K562 (cell line): ENCODE data around the gene SPRY2. TPM values are rescaled to one million over a fixed set of nuclear protein-coding genes. Genes with fewer than 3 reads are reported as not detected.

Source experiments
- ATAC-seq: fragments of 200-7000 bp; cut with Tn5 transposase; 3 replicates; pipeline ENCODE4 v1.9.1; 2020; ENCODE audit warnings: moderate library complexity
- BruUV-seq: library from RNA; stranded (reverse); fragments of 400-500 nt; replicated peaks from 2 replicates; lab custom pipeline; 2021; lab: Mats Ljungman, UMichigan
- CTCF ChIA-PET: fragments of 300-600 bp; formaldehyde crosslinking; extraction: SDS; loops from one replicate; lab custom pipeline; 2021; ENCODE audit warnings: low intra/inter-chr PET ratio; lab: Yijun Ruan, JAX
- POLR2A ChIA-PET: fragments of 300-600, 350-650 bp; sonication (Branson Sonifier 250); formaldehyde crosslinking; extraction: SDS; loops from one replicate; lab custom pipeline; 2021; ENCODE audit warnings: antibody characterized with exemption, inconsistent platforms; lab: Yijun Ruan, JAX
- DNase-seq, 4 experiments: peaks; one replicate each; pipeline versions ENCODE4 v3.0.0 to v3.0.0-alpha.2; 2011 to 2018; ENCODE audit warnings: low spot score in 3 of 4, mixed read lengths in 3 of 4; ENCODE audit errors: extremely low read depth in 1 of 4
- FAIRE-seq: peaks from 2 replicates; lab custom pipeline; 2011; peaks lifted over from hg19 to GRCh38; lab: Jason Lieb, UNC
- H2AFZ ChIP-seq: 2 replicates; pipeline ENCODE4 v1.6.0; 2011; ENCODE audit warnings: low read depth, low read length, control low read depth, inconsistent platforms
- H3K27ac ChIP-seq: fragments of 200-600 bp; 3 replicates; pipeline ENCODE4 v1.8.0; 2011; ENCODE audit warnings: low read depth, mild to moderate bottlenecking, control low read depth, inconsistent platforms, low read length, moderate library complexity, mixed read lengths; ENCODE audit errors: extremely low read depth
- H3K27me3 ChIP-seq, 2 experiments: fragments of 300-600 bp in 1 of 2; 2 replicates in 1 of 2; 3 replicates in 1 of 2; pipeline versions ENCODE4 v1.6.0 to v1.8.0; 2011; ENCODE audit warnings: inconsistent platforms in 2 of 2, low read length in 2 of 2, mild to moderate bottlenecking in 1 of 2, mixed read lengths in 1 of 2, moderate library complexity in 1 of 2; ENCODE audit not compliant: control insufficient read depth in 2 of 2, insufficient read depth in 2 of 2
- H3K36me3 ChIP-seq: fragments of 300-600 bp; 3 replicates; pipeline ENCODE4 v1.8.0; 2011; ENCODE audit warnings: mild to moderate bottlenecking, low read length, inconsistent platforms; ENCODE audit not compliant: control insufficient read depth, insufficient read depth
- H3K4me1 ChIP-seq, 2 experiments: fragments of 200-600 bp in 1 of 2; replicated peaks in 1 of 2; 2 replicates in 1 of 2; 3 replicates in 1 of 2; pipeline versions ENCODE4 v1.5.1 to v1.8.0; 2011; ENCODE audit warnings: inconsistent platforms in 2 of 2, low read length in 2 of 2, mild to moderate bottlenecking in 1 of 2, mixed read lengths in 1 of 2, moderate library complexity in 1 of 2; ENCODE audit not compliant: control insufficient read depth in 2 of 2, insufficient read depth in 2 of 2
- H3K4me2 ChIP-seq: 2 replicates; pipeline ENCODE4 v1.6.1; 2011; ENCODE audit warnings: low read length, control low read depth, inconsistent platforms, mixed read lengths; ENCODE audit not compliant: insufficient read depth
- H3K4me3 ChIP-seq: fragments of 200-600 bp; sonication (generic), shearing (Covaris generic); 2 replicates; pipeline ENCODE4 v1.5.1; 2016; ENCODE audit warnings: control low read depth, inconsistent platforms
- H3K79me2 ChIP-seq: fragments of 200-600 bp; 3 replicates; pipeline ENCODE4 v1.8.0; 2011; ENCODE audit warnings: low read length, inconsistent platforms; ENCODE audit not compliant: control insufficient read depth, insufficient read depth
- H3K9ac ChIP-seq, 2 experiments: 2 replicates each; pipeline versions ENCODE4 v1.6.0 to v1.6.1; 2011; ENCODE audit warnings: low read depth in 2 of 2, low read length in 2 of 2, control low read depth in 1 of 2, inconsistent platforms in 1 of 2, mild to moderate bottlenecking in 1 of 2, mixed read lengths in 1 of 2; ENCODE audit not compliant: insufficient read depth in 1 of 2
- H3K9me1 ChIP-seq: one replicate; pipeline ENCODE4 v1.6.0; 2011; ENCODE audit warnings: inconsistent platforms, mild to moderate bottlenecking, low read length, moderate library complexity; ENCODE audit not compliant: control insufficient read depth, insufficient read depth
- H3K9me3 ChIP-seq: replicated peaks from 2 replicates; pipeline ENCODE4 v1.5.1; 2011; ENCODE audit warnings: low read depth, low read length, inconsistent platforms; ENCODE audit not compliant: control insufficient read depth, insufficient read depth
- H4K20me1 ChIP-seq: replicated peaks from 2 replicates; pipeline ENCODE4 v1.6.1; 2011; ENCODE audit warnings: low read length, inconsistent platforms, mixed read lengths; ENCODE audit not compliant: control insufficient read depth, insufficient read depth
- ELF4 ChIP-seq: fragments of 450-650 bp; formaldehyde crosslinking; IDR thresholded peaks from 2 replicates; pipeline ENCODE4 v1.4.0; 2022; ENCODE audit warnings: missing genetic modification characterization
- GTF2A2 ChIP-seq: IDR thresholded peaks from 2 replicates; pipeline ENCODE4 v1.6.1; 2016; ENCODE audit warnings: mild to moderate bottlenecking, missing genetic modification characterization, missing compliant biosample characterization
- MYNN ChIP-seq, 2 experiments: sonication (generic); formaldehyde crosslinking in 1 of 2; IDR thresholded peaks; 2 replicates each; pipeline versions ENCODE4 v1.5.0 to v1.6.1; 2016 to 2020; ENCODE audit warnings: antibody characterized with exemption in 1 of 2, missing genetic modification reagents in 1 of 2
- SMARCA4 ChIP-seq: fragments of 450-650 bp; IDR thresholded peaks from 2 replicates; pipeline ENCODE4 v1.6.1; 2016
- WHSC1 ChIP-seq: IDR thresholded peaks from one replicate; pipeline ENCODE4 v1.6.1; 2012; ENCODE audit warnings: low read length, control low read depth, inconsistent platforms
- ZNF239 ChIP-seq: fragments of 250-450 bp; sonication (Bioruptor Pico); IDR thresholded peaks from 2 replicates; pipeline ENCODE4 v1.4.0; 2020; ENCODE audit warnings: mild to moderate bottlenecking
- ZNF274 ChIP-seq: IDR thresholded peaks from 2 replicates; pipeline ENCODE4 v1.6.1; 2011; ENCODE audit warnings: low read depth, mild to moderate bottlenecking, low read length, moderate library complexity, borderline replicate concordance
- ZNF282 ChIP-seq: sonication (generic); formaldehyde crosslinking; IDR thresholded peaks from 2 replicates; pipeline ENCODE4 v1.8.1; 2023; ENCODE audit warnings: missing genetic modification reagents
- ZNF77 ChIP-seq: fragments of 250-450 bp; sonication (Bioruptor Pico); IDR thresholded peaks from 2 replicates; pipeline ENCODE4 v1.5.0; 2020
- WGBS: fragments of 100-300 bp; shearing (Covaris generic); methylation state at CpG from one replicate; pipeline ENCODE4 v1.1.6; 2016; ENCODE audit warnings: low coverage, mixed read lengths; ENCODE audit not compliant: insufficient coverage; ENCODE audit errors: missing lambda C conversion rate; 5-methylcytosine and 5-hydroxymethylcytosine counted together
- in situ Hi-C: fragments of 300-500 bp; cut with MboI; formaldehyde crosslinking; loops from 4 replicates; pipeline ENCODE4 v1.15.0; 2018; ENCODE audit warnings: inconsistent platforms, mixed read lengths
- intact Hi-C: fragments of 100-400 bp; cut with micrococcal nuclease; formaldehyde crosslinking; loops from 2 replicates; pipeline ENCODE4 v1.14.2; 2022
- polyA plus RNA-seq, 8 experiments: library from polyadenylated mRNA; depleted of rRNA in 4 of 8; stranded (reverse) in 5 of 8; unstranded in 3 of 8; fragments of >200 nt; fragmentation: Nextera tagmentation in 2 of 8; fragmentation: Illumina TruSeq in 1 of 8; extraction: Ambion mirVana in 2 of 8; extraction: Trizol in 1 of 8; gene quantifications; 2 replicates each; pipeline versions ENCODE4 v1.2.1 to v1.2.3, GENCODE V29; 2011 to 2014; ENCODE audit warnings: inconsistent platforms in 1 of 8, missing spikeins in 1 of 8
- total RNA-seq, 7 experiments: library from RNA; depleted of rRNA in 6 of 7; stranded (reverse); fragments of >200 nt in 6 of 7; fragmentation: Illumina TruSeq in 2 of 7; extraction: Trizol in 2 of 7; gene quantifications; 2 replicates each; pipeline versions ENCODE4 v1.2.1 to v1.2.3, GENCODE V29; 2011 to 2021; ENCODE audit warnings: low replicate concordance in 1 of 7
- TF ChIP-seq, protein P1 (sequence below): fragments of 200-800 bp; sonication (Bioruptor generic); IDR thresholded peaks from 2 replicates; pipeline ENCODE4 v1.6.1; 2017; ENCODE audit warnings: missing genetic modification characterization, missing compliant biosample characterization
- TF ChIP-seq, protein P2 (sequence below): sonication (generic); formaldehyde crosslinking; IDR thresholded peaks from 2 replicates; pipeline ENCODE4 v1.8.0; 2022; ENCODE audit warnings: mild to moderate bottlenecking, missing genetic modification reagents
- TF ChIP-seq, protein P3 (sequence below): sonication (generic); formaldehyde crosslinking; IDR thresholded peaks from 2 replicates; pipeline ENCODE4 v1.8.0; 2022; ENCODE audit warnings: mild to moderate bottlenecking, missing genetic modification reagents
- TF ChIP-seq, protein P4 (sequence below): fragments of 250-450 bp; sonication (Bioruptor Pico); IDR thresholded peaks from 2 replicates; pipeline ENCODE4 v1.5.0; 2022; ENCODE audit warnings: mild to moderate bottlenecking

The SPRY2 gene
- total and polyA plus RNA-seq, 9 of the 15 experiments (the other 6 are each of a cell fraction or from before 2014, with no cell fraction given) = 1.8 to 7.8 (median 3.4) TPM

DNA sequence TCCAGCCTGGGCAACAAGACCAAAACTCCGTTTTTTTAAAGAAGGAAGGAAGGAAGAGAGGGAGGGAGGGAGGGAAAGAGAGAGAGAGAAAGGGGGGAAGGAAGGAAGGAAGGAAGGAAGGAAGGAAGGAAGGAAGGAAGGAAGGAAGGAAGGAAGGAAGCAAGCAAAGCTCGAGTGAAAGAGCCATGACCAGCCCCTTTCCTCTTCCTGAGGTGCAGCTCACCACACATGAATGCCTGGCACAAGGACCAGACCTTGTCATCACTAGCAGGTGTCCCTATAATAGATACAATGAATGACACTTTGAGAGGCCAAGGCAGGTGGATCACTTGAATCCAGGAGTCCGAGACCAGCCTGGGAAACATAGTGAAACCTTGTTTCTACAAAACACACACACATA is 31.0 kb downstream of the SPRY2 start:
- in situ Hi-C loops = no loop called here
- FAIRE-seq (no peak), ATAC-seq (no peak)
- TF ChIP-seq, protein P1, sequence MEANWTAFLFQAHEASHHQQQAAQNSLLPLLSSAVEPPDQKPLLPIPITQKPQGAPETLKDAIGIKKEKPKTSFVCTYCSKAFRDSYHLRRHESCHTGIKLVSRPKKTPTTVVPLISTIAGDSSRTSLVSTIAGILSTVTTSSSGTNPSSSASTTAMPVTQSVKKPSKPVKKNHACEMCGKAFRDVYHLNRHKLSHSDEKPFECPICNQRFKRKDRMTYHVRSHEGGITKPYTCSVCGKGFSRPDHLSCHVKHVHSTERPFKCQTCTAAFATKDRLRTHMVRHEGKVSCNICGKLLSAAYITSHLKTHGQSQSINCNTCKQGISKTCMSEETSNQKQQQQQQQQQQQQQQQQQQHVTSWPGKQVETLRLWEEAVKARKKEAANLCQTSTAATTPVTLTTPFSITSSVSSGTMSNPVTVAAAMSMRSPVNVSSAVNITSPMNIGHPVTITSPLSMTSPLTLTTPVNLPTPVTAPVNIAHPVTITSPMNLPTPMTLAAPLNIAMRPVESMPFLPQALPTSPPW (CRISPR knock-in tag) = no peak
- TF ChIP-seq ZNF239 (CRISPR knock-in tag) = no peak
- TF ChIP-seq ZNF77 (CRISPR knock-in tag) = no peak
- no peak for TF ChIP-seq ELF4 (CRISPR knock-in tag)
- no peak for TF ChIP-seq ZNF274
- TF ChIP-seq, protein P2, sequence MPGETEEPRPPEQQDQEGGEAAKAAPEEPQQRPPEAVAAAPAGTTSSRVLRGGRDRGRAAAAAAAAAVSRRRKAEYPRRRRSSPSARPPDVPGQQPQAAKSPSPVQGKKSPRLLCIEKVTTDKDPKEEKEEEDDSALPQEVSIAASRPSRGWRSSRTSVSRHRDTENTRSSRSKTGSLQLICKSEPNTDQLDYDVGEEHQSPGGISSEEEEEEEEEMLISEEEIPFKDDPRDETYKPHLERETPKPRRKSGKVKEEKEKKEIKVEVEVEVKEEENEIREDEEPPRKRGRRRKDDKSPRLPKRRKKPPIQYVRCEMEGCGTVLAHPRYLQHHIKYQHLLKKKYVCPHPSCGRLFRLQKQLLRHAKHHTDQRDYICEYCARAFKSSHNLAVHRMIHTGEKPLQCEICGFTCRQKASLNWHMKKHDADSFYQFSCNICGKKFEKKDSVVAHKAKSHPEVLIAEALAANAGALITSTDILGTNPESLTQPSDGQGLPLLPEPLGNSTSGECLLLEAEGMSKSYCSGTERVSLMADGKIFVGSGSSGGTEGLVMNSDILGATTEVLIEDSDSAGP = no peak
- no peak for TF ChIP-seq SMARCA4
- TF ChIP-seq, protein P3, sequence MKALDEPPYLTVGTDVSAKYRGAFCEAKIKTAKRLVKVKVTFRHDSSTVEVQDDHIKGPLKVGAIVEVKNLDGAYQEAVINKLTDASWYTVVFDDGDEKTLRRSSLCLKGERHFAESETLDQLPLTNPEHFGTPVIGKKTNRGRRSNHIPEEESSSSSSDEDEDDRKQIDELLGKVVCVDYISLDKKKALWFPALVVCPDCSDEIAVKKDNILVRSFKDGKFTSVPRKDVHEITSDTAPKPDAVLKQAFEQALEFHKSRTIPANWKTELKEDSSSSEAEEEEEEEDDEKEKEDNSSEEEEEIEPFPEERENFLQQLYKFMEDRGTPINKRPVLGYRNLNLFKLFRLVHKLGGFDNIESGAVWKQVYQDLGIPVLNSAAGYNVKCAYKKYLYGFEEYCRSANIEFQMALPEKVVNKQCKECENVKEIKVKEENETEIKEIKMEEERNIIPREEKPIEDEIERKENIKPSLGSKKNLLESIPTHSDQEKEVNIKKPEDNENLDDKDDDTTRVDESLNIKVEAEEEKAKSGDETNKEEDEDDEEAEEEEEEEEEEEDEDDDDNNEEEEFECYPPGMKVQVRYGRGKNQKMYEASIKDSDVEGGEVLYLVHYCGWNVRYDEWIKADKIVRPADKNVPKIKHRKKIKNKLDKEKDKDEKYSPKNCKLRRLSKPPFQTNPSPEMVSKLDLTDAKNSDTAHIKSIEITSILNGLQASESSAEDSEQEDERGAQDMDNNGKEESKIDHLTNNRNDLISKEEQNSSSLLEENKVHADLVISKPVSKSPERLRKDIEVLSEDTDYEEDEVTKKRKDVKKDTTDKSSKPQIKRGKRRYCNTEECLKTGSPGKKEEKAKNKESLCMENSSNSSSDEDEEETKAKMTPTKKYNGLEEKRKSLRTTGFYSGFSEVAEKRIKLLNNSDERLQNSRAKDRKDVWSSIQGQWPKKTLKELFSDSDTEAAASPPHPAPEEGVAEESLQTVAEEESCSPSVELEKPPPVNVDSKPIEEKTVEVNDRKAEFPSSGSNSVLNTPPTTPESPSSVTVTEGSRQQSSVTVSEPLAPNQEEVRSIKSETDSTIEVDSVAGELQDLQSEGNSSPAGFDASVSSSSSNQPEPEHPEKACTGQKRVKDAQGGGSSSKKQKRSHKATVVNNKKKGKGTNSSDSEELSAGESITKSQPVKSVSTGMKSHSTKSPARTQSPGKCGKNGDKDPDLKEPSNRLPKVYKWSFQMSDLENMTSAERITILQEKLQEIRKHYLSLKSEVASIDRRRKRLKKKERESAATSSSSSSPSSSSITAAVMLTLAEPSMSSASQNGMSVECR (CRISPR knock-in tag) = no peak
- no peak for TF ChIP-seq ZNF282 (CRISPR knock-in tag)
- TF ChIP-seq, protein P4, sequence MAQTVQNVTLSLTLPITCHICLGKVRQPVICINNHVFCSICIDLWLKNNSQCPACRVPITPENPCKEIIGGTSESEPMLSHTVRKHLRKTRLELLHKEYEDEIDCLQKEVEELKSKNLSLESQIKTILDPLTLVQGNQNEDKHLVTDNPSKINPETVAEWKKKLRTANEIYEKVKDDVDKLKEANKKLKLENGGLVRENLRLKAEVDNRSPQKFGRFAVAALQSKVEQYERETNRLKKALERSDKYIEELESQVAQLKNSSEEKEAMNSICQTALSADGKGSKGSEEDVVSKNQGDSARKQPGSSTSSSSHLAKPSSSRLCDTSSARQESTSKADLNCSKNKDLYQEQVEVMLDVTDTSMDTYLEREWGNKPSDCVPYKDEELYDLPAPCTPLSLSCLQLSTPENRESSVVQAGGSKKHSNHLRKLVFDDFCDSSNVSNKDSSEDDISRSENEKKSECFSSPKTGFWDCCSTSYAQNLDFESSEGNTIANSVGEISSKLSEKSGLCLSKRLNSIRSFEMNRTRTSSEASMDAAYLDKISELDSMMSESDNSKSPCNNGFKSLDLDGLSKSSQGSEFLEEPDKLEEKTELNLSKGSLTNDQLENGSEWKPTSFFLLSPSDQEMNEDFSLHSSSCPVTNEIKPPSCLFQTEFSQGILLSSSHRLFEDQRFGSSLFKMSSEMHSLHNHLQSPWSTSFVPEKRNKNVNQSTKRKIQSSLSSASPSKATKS = no peak
- no peak for TF ChIP-seq WHSC1
- TF ChIP-seq MYNN (IDR thresholded peaks at IDR 0.05) = no peak
- no peak for TF ChIP-seq MYNN (CRISPR knock-in tag; IDR thresholded peaks at IDR 0.05)
- TF ChIP-seq GTF2A2 = no peak

More for the DNA sequence above, 31.0 kb downstream of the SPRY2 start:
- Histone ChIP-seq H3K9me1 (no peaks in the 10 kb centered on the region), H3K4me3 (no peak overlapping the region), H3K4me1 (no peaks in the 10 kb centered on the region), H3K27ac (no peak overlapping the region), H3K79me2 (no peaks in the 10 kb centered on the region), H2AFZ (no peak overlapping the region), H3K4me2 (no peak overlapping the region), H4K20me1 (no peaks in the 10 kb centered on the region), H3K27me3 (no peaks in the 10 kb centered on the region), H3K9me3 (no peaks in the 10 kb centered on the region), H3K36me3 (no peaks in the 10 kb centered on the region), H3K9ac (no peak overlapping the region)
- ChIA-PET POLR2A (no interaction called here), CTCF (no interaction called here)
- no TSS peak for BruUV-seq
- no peak for DNase-seq
- WGBS = 10% methylated on average over 2 of the region's 3 CpGs
- intact Hi-C loops = no loop called here
